Left kidney (tissue), 2 donors: ENCODE data around the gene HAAO. TPM values are rescaled to one million over a fixed set of nuclear protein-coding genes. Genes with fewer than 3 reads are reported as not detected.
"Not testable (repeated sequence)": the region's sequence is repeated elsewhere in the genome, so short reads cannot be mapped to it uniquely, and the experiment has no call there.

Experiments used
- DNase-seq: peaks from one replicate; pipeline ENCODE4 v3.0.0-alpha.2; 2013
- polyA plus RNA-seq: library from polyadenylated mRNA; unstranded; fragments of 120-200 nt; gene quantifications from one replicate; pipeline ENCODE4 v1.2.1, GENCODE V29; 2013; ENCODE audit not compliant: insufficient read length

The HAAO gene
- polyA plus RNA-seq, 1 donor = 38.9 TPM

- no peak for DNase-seq
Observed at GRCh38 chr2:42752816-42753813, 39.3 kb downstream of the HAAO start.

GRCh38 chr2:42752314-42752713 is 40.1 kb downstream of the HAAO start:
- no peak for DNase-seq

GRCh38 chr2:42748840-42749239 is 43.5 kb downstream of the HAAO start:
- no peak for DNase-seq

GRCh38 chr2:42747422-42747821 is 45.0 kb downstream of the HAAO start:
- no peak for DNase-seq

- DNase-seq = no peak
Observed at GRCh38 chr2:42744545-42745082, 47.8 kb downstream of the HAAO start.

GRCh38 chr2:42743659-42743990 is 48.8 kb downstream of the HAAO start:
- DNase-seq = no peak

- DNase-seq = no peak
Observed at GRCh38 chr2:42742740-42743658, 49.4 kb downstream of the HAAO start.

- DNase-seq = no peak
Observed at GRCh38 chr2:42741140-42741539, 51.2 kb downstream of the HAAO start.

- DNase-seq = no peak
Observed at GRCh38 chr2:42736598-42737322, 55.6 kb downstream of the HAAO start.

GRCh38 chr2:42733852-42734251 is 58.5 kb downstream of the HAAO start:
- DNase-seq = no peak

GRCh38 chr2:42731316-42731715 is 61.1 kb downstream of the HAAO start:
- DNase-seq = not testable (repeated sequence)

GRCh38 chr2:42726680-42727079 is 65.7 kb downstream of the HAAO start:
- no peak for DNase-seq

GRCh38 chr2:42725657-42726056 is 66.7 kb downstream of the HAAO start:
- DNase-seq = no peak

- no peak for DNase-seq
Observed at GRCh38 chr2:42724886-42725285, 67.5 kb downstream of the HAAO start.

GRCh38 chr2:42723465-42723864 is 68.9 kb downstream of the HAAO start:
- no peak for DNase-seq

GRCh38 chr2:42722320-42723190 is 69.8 kb downstream of the HAAO start:
- DNase-seq = peak; percentile 32

GRCh38 chr2:42721898-42722297 is 70.5 kb downstream of the HAAO start:
- no peak for DNase-seq
